ENCODE results near the gene ORC3. TPM values are rescaled to one million over a fixed set of nuclear protein-coding genes. Genes with fewer than 3 reads are reported as not detected.

The ORC3 gene
- total RNA-seq, 1 experiment from 2014 or later, result 32.7 TPM

DNA sequence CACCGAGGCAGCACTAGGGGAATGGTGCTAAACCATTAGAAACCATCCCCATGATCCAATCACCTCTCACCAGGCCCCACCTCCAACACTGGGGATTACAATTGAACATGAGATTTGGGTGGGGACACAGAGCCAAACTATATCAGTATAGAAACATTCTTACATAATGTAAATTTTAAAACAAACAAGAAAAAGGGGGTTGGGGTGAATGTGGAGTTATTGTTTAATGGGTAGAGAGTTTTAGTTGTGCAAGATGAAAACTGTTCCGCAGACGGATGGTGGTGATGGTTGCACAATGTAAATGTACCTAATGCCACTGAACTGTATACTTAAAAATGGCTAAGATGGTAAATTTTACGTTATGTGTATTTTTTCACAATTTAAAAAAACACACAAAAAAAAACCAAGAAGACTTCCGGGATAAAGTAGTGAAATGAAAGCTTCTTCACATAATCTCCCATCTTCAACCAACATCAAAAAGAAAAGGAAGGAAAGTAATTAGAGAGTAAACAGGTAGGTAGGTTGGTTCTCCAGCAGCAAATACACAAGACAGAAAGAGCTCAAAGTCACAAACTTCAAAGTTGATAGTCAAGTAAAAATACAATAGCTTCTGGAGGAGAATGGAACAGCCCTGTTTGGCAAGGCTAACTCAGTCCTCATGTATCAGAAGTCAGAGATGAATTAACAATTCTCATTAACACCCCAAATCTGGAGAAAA is 16.5 kb upstream of the ORC3 start:
- no peak for DNase-seq
- no peaks in the 10 kb centered on the region for H3K9me3 Mint-ChIP-seq (ENCODE audit: low read depth, unreplicated experiment)
- H3K4me1 Mint-ChIP-seq (ENCODE audit: low read depth, unreplicated experiment), result peaks cover 24% of the 10 kb centered on the region
- H3K4me3 Mint-ChIP-seq (ENCODE audit: low read depth, unreplicated experiment), result no peak overlapping the region
- intact Hi-C loops (cut with micrococcal nuclease; ENCODE audit: unreplicated experiment), result no loop called here
- TF ChIP-seq, protein P1, sequence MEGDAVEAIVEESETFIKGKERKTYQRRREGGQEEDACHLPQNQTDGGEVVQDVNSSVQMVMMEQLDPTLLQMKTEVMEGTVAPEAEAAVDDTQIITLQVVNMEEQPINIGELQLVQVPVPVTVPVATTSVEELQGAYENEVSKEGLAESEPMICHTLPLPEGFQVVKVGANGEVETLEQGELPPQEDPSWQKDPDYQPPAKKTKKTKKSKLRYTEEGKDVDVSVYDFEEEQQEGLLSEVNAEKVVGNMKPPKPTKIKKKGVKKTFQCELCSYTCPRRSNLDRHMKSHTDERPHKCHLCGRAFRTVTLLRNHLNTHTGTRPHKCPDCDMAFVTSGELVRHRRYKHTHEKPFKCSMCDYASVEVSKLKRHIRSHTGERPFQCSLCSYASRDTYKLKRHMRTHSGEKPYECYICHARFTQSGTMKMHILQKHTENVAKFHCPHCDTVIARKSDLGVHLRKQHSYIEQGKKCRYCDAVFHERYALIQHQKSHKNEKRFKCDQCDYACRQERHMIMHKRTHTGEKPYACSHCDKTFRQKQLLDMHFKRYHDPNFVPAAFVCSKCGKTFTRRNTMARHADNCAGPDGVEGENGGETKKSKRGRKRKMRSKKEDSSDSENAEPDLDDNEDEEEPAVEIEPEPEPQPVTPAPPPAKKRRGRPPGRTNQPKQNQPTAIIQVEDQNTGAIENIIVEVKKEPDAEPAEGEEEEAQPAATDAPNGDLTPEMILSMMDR (IDR thresholded peaks at IDR 0.05; ENCODE audit: unreplicated experiment), result no peak
- CTCF ChIA-PET, result interaction anchor here (0.6 kb wide), 1 partner anchor 29 kb away, joined by 4 read pairs; no protein-coding TSS in a partner anchor
- no peaks in the 10 kb centered on the region for H3K36me3 Mint-ChIP-seq (ENCODE audit: insufficient read depth, unreplicated experiment)
- no peaks in the 10 kb centered on the region for H3K27me3 Mint-ChIP-seq (ENCODE audit: unreplicated experiment)
- no peak overlapping the region for H3K27ac Mint-ChIP-seq (ENCODE audit: unreplicated experiment)
- BruUV-seq (replicated peaks), result no TSS peak

DNA sequence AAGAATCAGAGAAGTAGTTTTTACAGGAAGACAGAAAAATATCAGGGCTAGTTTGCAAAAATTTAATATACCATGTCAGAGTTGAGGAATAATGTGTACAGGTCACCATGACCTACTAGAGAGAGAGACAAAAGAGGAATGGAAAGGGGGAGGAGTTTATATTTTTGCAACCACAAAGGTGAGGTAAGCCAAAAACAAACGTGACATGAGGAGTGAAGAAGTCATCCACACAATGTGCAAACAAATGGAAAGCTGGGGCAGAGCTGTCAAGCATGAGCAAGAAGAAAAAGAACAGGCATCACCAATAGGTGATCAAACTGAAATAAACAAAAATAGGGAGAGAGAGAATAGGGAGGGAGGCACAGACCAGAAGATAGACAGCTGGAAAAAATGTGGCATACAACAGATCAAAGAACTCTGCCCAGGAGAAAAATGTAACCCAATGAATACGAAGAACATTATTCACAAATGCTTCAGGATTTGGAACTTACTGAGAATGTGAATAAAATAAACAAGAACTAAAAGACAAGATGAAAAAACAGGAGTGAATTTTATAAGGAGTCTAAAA is 15.6 kb upstream of the ORC3 start:
- Mint-ChIP-seq H3K9me3 (ENCODE audit: low read depth, unreplicated experiment) (no peaks in the 10 kb centered on the region), H3K27me3 (ENCODE audit: unreplicated experiment) (no peaks in the 10 kb centered on the region), H3K4me3 (ENCODE audit: low read depth, unreplicated experiment) (no peak overlapping the region), H3K36me3 (ENCODE audit: insufficient read depth, unreplicated experiment) (peaks cover 2% of the 10 kb centered on the region), H3K27ac (ENCODE audit: unreplicated experiment) (no peak overlapping the region), H3K4me1 (ENCODE audit: low read depth, unreplicated experiment) (peaks cover 24% of the 10 kb centered on the region)
- no TSS peak for BruUV-seq (replicated peaks)
- intact Hi-C loops (cut with micrococcal nuclease; ENCODE audit: unreplicated experiment), result no loop called here
- CTCF ChIA-PET, result interaction anchor here (0.6 kb wide), 1 partner anchor 28 kb away, joined by 4 read pairs; no protein-coding TSS in a partner anchor
- DNase-seq, result no peak
- TF ChIP-seq, protein P1 (IDR thresholded peaks at IDR 0.05; ENCODE audit: unreplicated experiment), result no peak

GRCh38 chr6:87575423-87575822 is 14.5 kb upstream of the ORC3 start:
- no peaks in the 10 kb centered on the region for H3K27me3 Mint-ChIP-seq (ENCODE audit: unreplicated experiment)
- no peaks in the 10 kb centered on the region for H3K9me3 Mint-ChIP-seq (ENCODE audit: low read depth, unreplicated experiment)
- intact Hi-C loops (cut with micrococcal nuclease; ENCODE audit: unreplicated experiment), result no loop called here
- no TSS peak for BruUV-seq (replicated peaks)
- H3K4me3 Mint-ChIP-seq (ENCODE audit: low read depth, unreplicated experiment), result no peak overlapping the region
- H3K4me1 Mint-ChIP-seq (ENCODE audit: low read depth, unreplicated experiment), result peaks cover 24% of the 10 kb centered on the region
- H3K27ac Mint-ChIP-seq (ENCODE audit: unreplicated experiment), result no peak overlapping the region
- no peak for DNase-seq
- peaks cover 11% of the 10 kb centered on the region for H3K36me3 Mint-ChIP-seq (ENCODE audit: insufficient read depth, unreplicated experiment)
- CTCF ChIA-PET, result no interaction called here
- TF ChIP-seq, protein P1 (IDR thresholded peaks at IDR 0.05; ENCODE audit: unreplicated experiment), result no peak

GRCh38 chr6:87583822-87584221 is 6.1 kb upstream of the ORC3 start:
- no peak for DNase-seq
- Mint-ChIP-seq H3K27me3 (ENCODE audit: unreplicated experiment) (no peaks in the 10 kb centered on the region), H3K9me3 (ENCODE audit: low read depth, unreplicated experiment) (no peaks in the 10 kb centered on the region), H3K4me1 (ENCODE audit: low read depth, unreplicated experiment) (peaks cover 16% of the 10 kb centered on the region), H3K4me3 (ENCODE audit: low read depth, unreplicated experiment) (no peak overlapping the region), H3K27ac (ENCODE audit: unreplicated experiment) (no peak overlapping the region), H3K36me3 (ENCODE audit: insufficient read depth, unreplicated experiment) (peaks cover 17% of the 10 kb centered on the region)
- CTCF ChIA-PET, result no interaction called here
- no TSS peak for BruUV-seq (replicated peaks)
- intact Hi-C loops (cut with micrococcal nuclease; ENCODE audit: unreplicated experiment), result no loop called here
- TF ChIP-seq, protein P1 (IDR thresholded peaks at IDR 0.05; ENCODE audit: unreplicated experiment), result no peak
